Central memory CD8-positive, alpha-beta T cell (primary cell): ENCODE data around the gene RUNDC1.
"Not testable (repeated sequence)": the region's sequence is repeated elsewhere in the genome, so short reads cannot be mapped to it uniquely, and the experiment has no call there.

Experiments
- ATAC-seq: fragments of 150-1000 bp; cut with Tn5 transposase; replicated peaks from 2 replicates; pipeline ENCODE4 v1.10.0; 2022; ENCODE audit warnings: mild to moderate bottlenecking, moderate FRiP score, moderate number of reproducible peaks; ENCODE audit not compliant: poor library complexity, severe bottlenecking; ENCODE audit errors: extremely low read depth
- DNase-seq, 2 donors: peaks; one replicate each; pipeline ENCODE4 v3.0.0; 2021; ENCODE audit warnings: low spot score in 2 of 2
- H3K27ac Mint-ChIP-seq: one replicate; pipeline ENCODE4 v1.8.0; 2022; ENCODE audit warnings: low read depth, mild to moderate bottlenecking, moderate library complexity, mixed read lengths
- H3K27me3 Mint-ChIP-seq: one replicate; pipeline ENCODE4 v1.8.0; 2022; ENCODE audit warnings: mixed read lengths
- H3K36me3 Mint-ChIP-seq: one replicate; pipeline ENCODE4 v1.8.0; 2022; ENCODE audit warnings: mild to moderate bottlenecking, moderate library complexity, mixed read lengths; ENCODE audit not compliant: insufficient read depth
- H3K4me1 Mint-ChIP-seq: one replicate; pipeline ENCODE4 v1.8.0; 2022; ENCODE audit warnings: mixed read lengths
- H3K4me3 Mint-ChIP-seq: one replicate; pipeline ENCODE4 v1.8.0; 2022; ENCODE audit warnings: mild to moderate bottlenecking, moderate library complexity, mixed read lengths
- H3K9me3 Mint-ChIP-seq: one replicate; pipeline ENCODE4 v1.8.0; 2022; ENCODE audit warnings: mixed read lengths

RUNDC1 gene

DNA sequence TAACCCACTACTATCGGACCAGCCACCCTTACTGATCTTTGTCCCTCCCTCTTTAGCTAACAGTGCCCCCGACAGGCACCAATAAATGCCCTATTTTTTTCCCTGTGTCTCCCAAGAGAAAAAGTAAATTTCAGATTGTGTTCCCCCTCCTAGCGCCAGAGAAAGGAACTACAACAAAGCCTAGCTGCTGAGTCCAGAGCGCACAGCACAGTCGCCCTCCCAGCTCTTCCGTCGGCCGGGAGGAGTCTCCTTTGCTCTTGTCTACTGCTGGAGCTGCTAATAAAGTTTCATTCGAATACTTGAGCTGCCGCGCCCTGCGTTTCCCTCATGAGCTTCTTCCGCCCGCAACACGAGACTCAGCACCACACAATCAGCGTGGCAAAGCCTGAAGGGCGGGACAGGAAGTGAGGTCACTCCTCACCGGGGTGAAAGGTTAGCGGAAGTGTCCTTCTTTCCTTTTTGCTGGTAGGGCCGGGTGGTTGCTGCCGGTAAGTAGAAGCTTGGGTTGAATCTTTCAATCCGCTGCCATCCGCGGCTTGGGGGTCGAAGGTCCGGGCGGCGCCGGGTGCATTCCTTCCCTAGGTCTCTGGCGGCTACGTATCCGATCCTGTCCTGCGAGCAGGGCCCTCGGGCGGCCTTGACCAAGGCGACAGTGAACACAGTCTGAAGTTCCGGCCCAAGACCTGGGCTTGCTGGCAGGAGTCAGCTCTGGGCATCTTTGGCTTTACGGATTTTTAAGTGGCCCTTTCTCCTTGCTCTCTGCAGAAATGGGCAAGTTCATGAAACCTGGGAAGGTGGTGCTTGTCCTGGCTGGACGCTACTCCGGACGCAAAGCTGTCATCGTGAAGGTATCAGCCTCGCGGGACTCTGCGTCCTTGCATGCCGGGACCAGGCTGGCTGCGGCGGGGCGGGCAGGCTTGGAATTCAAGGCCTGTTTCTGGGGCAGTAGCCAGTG is 17.9 kb downstream of the RUNDC1 start, which contains the start of gene RPL27:
RPL27 (plus strand) TSS at position 436 of the 955 bp plus-strand sequence; CDS start at position 768, 332 bp downstream.
- Mint-ChIP-seq H3K27ac (peak within 1 kb of the TSS; percentile 98), H3K9me3 (no peaks in the 10 kb centered on the region), H3K4me3 (peak within 1 kb of the TSS; percentile 91), H3K36me3 (peaks cover 40% of the 10 kb centered on the region), H3K27me3 (no peaks in the 10 kb centered on the region), H3K4me1 (peaks cover 20% of the 10 kb centered on the region)
- peak; percentile 96 to 98 for DNase-seq
- peak; percentile 97 for ATAC-seq

DNA sequence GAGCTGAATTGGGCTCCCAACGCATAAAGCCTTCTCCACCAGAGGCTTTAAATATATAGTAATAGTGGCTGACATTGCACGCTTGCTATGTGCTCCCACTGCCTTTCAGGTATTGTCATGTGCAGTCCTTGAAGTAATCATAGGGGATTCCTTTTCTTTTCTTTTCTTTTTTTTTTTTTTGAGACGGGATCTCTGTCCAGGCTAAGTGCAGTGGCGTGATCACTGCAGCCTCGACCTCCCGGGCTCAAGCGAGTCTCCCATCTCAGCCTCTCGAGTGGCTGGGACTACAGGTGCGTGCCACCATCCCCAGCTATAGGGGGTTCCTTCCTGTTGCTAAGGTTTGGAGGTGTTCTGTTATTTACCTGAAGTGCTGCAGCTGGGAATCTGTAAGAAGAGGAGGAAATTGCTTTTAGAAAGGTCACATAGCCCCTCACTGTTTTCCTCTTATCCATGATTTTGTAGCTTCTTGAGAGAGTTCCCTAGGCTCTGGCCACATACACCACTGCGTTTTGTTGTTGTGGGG is 18.7 kb downstream of the RUNDC1 start:
- ATAC-seq (no peak), DNase-seq (no peak)
- peak overlapping the region; percentile 91 for H3K4me3 Mint-ChIP-seq
- no peaks in the 10 kb centered on the region for H3K27me3 Mint-ChIP-seq
- H3K36me3 Mint-ChIP-seq, result peaks cover 47% of the 10 kb centered on the region
- H3K9me3 Mint-ChIP-seq, result no peaks in the 10 kb centered on the region
- peaks cover 20% of the 10 kb centered on the region for H3K4me1 Mint-ChIP-seq
- H3K27ac Mint-ChIP-seq, result peak overlapping the region; percentile 98

DNA sequence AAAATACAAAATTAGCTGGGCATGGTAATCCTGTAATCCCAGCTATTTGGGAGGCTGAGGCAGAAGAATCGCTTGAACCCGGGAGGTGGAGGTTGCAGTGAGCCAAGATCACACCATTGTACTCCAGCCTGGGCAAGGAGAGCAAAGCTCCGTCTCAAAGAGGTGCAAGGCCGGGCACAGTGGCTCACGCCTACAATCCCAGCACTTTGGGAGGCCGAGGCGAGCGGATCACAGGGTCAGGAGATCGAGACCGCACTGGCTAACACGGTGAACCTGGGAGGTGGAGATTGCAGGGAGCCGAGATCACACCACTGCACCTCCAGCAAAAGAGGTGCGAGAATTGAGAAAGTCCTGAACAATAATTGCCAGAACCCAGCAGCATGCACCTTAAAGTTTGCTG is 20.5 kb downstream of the RUNDC1 start:
- DNase-seq, H3K4me3 Mint-ChIP-seq, H3K9me3 Mint-ChIP-seq, H3K27me3 Mint-ChIP-seq, ATAC-seq: not testable (repeated sequence)
- peak overlapping the region; percentile 83 for H3K27ac Mint-ChIP-seq
- peaks cover 53% of the 10 kb centered on the region for H3K36me3 Mint-ChIP-seq
- peaks cover 20% of the 10 kb centered on the region for H3K4me1 Mint-ChIP-seq

DNA sequence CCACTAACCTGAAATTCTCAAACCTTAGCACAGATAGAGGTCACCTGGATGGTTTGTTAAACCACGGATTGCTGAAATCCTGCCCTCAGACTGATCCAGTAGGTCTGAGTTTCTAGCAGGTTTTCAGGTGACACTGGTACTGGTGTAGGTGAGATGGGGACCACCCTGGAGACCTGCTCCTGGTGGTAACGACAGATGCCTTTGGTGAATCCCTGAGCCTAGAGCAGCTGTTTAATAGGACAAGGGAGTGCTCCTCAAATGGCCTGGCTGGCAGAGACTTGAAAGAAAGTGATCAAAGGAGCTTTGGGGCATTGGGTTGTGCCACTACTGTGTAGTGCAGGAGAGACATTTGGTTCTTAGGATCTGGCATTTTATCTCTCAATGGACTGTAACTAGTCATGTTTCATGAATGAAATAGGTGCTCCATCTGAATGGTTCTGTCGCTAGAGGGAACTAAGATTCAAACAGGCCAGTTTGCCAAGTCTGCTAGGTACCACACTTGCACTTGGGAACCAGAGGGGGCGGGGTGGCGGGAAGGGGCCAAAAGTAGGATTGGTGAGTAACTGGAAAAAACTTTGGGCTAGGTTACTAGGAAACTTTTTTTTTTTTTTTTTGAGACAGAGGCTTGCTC is 23.3 kb downstream of the RUNDC1 start:
- peaks cover 50% of the 10 kb centered on the region for H3K36me3 Mint-ChIP-seq
- H3K4me3 Mint-ChIP-seq, result no peak overlapping the region
- no peak for ATAC-seq
- H3K4me1 Mint-ChIP-seq, result peaks cover 18% of the 10 kb centered on the region
- no peak for DNase-seq
- no peaks in the 10 kb centered on the region for H3K9me3 Mint-ChIP-seq
- H3K27ac Mint-ChIP-seq, result no peak overlapping the region
- no peaks in the 10 kb centered on the region for H3K27me3 Mint-ChIP-seq

DNA sequence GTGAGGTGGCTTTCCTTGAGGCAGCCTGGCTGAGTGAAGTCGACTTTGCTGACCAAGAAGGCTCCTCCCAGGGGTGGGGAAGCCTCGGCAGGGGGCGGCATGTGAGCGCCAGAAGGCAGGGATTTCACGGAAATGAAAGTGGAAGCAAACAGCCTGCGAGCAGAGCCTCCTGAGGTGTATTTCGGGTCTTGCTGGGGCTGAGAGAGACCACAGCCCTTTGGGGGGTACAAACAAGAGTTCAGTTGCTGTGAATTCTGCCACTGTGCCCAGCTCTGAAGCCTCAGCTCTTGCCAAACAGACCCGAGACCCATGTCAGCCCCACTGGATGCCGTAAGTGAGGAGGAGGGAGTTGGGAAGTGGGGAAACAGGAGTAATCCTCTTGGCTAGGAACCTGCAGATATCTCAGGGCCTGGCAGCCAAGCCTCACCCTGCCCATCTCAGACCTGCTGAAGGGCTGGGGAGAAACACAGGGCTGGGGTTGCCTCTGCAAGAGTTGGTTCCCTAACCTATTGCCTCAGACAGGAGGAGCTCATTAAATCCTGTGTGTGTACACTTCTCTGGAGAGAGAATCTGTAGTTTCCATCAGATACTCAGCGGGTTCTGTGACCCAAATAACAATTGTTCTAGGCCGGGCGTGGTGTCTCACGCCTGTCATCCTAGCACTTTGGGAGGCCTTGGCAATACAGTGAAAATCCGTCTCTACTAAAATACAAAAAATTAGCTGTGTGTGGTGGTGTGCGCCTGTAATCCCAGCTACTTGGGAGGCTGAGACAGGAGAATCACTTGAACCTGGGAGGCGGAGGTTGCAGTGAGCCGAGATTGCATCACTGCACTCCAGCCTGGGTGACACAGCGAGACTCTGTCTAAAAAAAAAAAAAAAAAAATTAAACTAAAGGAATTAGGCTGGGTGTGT is 26.5 kb downstream of the RUNDC1 start, which contains the start of gene IFI35:
IFI35 (plus strand) TSS at position 146 of the 913 bp plus-strand sequence; CDS start at position 310, 164 bp downstream.
- Mint-ChIP-seq H3K9me3 (no peaks in the 10 kb centered on the region), H3K27me3 (no peaks in the 10 kb centered on the region), H3K4me1 (peaks cover 16% of the 10 kb centered on the region), H3K36me3 (peaks cover 32% of the 10 kb centered on the region), H3K27ac (peak within 1 kb of the TSS; percentile 96), H3K4me3 (peak within 1 kb of the TSS; percentile 100)
- DNase-seq (peak; percentile 66 to 72), ATAC-seq (peak; percentile 98)

DNA sequence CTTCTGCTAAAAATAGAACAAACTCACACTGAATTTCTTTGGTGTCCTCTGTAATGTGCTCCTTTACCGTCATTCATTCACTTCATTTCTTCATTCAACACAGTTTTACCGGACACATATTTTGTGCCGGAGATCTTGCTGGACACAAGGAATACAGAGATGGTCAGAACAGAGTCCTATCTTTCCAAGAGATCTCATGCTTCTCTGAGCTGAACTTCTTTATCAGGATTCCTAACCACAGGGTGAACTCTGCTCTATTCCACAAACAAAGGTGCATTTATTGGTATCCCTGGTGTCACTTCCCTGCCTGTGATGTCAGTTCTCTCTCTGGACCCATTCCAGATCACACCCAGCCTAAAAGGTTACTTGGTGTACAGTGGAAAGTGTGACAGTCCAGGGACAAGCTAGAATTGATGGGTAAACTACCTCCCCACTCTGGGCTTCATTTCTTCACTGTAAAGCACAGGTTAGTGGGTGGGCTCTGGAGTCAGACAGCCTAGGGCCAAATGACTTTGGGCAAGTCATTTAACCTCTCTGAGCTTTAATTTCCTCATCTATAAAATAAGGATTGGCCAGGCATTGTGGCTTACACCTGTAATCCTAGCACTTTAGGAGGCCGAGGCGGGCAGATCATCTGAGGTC is 30.4 kb downstream of the RUNDC1 start:
- no peaks in the 10 kb centered on the region for H3K27me3 Mint-ChIP-seq
- peaks cover 19% of the 10 kb centered on the region for H3K36me3 Mint-ChIP-seq
- no peak overlapping the region for H3K4me3 Mint-ChIP-seq
- DNase-seq, result no peak
- ATAC-seq, result no peak
- H3K4me1 Mint-ChIP-seq, result peaks cover 16% of the 10 kb centered on the region
- H3K27ac Mint-ChIP-seq, result no peak overlapping the region
- no peaks in the 10 kb centered on the region for H3K9me3 Mint-ChIP-seq

DNA sequence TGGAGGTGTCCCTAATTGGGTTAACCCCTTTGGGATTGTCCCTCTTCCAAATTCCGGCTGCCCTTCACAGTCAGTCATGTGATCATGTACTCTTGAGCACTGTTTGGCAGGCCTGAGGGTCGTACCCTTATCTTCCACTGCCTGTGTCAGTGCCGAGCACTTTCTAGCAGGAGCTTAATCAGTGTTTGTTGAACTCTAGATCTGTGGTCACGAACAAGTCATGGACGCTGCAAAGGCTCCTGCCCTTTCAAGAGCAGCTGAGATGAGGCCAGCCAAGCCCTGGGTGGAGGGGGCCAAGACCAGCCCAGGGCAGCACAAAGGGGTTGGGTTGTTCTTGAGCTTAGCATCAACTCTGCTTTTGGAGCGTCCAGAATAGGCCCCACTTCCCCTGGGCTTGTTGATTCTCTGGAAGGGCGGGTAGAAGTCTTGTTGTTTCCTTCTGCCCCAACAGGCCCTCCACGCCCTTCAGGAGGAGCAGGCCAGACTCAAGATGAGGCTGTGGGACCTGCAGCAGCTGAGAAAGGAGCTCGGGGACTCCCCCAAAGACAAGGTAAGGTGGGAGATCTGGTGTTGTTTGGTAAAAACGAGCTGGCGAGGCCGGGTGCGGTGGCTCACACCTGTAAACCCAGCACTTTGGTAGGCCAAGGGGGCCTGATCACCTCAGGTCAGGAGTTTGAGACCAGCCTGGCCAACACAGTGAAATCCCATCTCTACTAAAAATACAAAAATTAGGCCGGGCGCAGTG is 31.5 kb downstream of the RUNDC1 start:
- Mint-ChIP-seq H3K27me3 (no peaks in the 10 kb centered on the region), H3K9me3 (no peaks in the 10 kb centered on the region), H3K4me1 (peaks cover 10% of the 10 kb centered on the region), H3K36me3 (peaks cover 16% of the 10 kb centered on the region), H3K4me3 (no peak overlapping the region), H3K27ac (no peak overlapping the region)
- ATAC-seq, result no peak
- DNase-seq, result no peak

DNA sequence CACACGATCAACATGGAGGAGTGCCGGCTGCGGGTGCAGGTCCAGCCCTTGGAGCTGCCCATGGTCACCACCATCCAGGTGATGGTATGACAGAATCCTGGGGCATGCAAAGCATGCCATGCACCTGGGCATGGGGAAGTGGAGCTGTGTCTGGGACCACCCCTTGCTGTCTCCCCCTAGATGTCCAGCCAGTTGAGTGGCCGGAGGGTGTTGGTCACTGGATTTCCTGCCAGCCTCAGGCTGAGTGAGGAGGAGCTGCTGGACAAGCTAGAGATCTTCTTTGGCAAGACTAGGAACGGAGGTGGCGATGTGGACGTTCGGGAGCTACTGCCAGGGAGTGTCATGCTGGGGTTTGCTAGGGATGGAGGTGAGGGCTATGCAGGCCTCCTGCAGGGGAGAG is 32.9 kb downstream of the RUNDC1 start:
- H3K36me3 Mint-ChIP-seq, result peaks cover 16% of the 10 kb centered on the region
- no peak overlapping the region for H3K27ac Mint-ChIP-seq
- no peak overlapping the region for H3K4me3 Mint-ChIP-seq
- no peak for ATAC-seq
- no peak for DNase-seq
- no peaks in the 10 kb centered on the region for H3K9me3 Mint-ChIP-seq
- no peaks in the 10 kb centered on the region for H3K27me3 Mint-ChIP-seq
- H3K4me1 Mint-ChIP-seq, result peaks cover 9% of the 10 kb centered on the region

DNA sequence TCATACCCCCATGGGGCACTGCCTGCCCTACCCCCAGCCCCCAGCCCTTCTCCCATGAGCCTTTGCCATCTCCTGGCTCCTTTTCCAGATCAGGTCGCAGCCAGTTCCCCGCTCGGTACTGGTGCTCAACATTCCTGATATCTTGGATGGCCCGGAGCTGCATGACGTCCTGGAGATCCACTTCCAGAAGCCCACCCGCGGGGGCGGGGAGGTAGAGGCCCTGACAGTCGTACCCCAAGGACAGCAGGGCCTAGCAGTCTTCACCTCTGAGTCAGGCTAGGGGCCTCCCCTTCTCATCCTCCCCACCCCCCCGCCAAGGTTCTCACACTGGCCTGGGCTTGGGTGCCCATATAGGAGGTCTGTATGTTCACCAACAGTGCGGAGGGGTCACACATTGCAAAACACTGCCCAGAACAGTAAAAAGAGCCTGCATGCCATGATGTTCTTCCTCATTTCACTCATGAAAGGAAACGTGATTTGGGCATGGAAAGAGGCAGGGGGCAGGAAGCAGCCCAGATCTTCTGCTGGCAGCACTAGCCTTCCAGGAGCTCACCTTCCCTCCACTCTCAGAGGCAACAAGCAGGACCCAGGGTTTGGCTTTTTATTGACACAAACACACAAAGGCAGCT is 33.8 kb downstream of the RUNDC1 start:
- ATAC-seq (no peak), DNase-seq (no peak)
- Mint-ChIP-seq H3K36me3 (peaks cover 18% of the 10 kb centered on the region), H3K4me1 (peaks cover 9% of the 10 kb centered on the region), H3K27me3 (no peaks in the 10 kb centered on the region), H3K4me3 (no peak overlapping the region), H3K9me3 (no peaks in the 10 kb centered on the region), H3K27ac (no peak overlapping the region)

DNA sequence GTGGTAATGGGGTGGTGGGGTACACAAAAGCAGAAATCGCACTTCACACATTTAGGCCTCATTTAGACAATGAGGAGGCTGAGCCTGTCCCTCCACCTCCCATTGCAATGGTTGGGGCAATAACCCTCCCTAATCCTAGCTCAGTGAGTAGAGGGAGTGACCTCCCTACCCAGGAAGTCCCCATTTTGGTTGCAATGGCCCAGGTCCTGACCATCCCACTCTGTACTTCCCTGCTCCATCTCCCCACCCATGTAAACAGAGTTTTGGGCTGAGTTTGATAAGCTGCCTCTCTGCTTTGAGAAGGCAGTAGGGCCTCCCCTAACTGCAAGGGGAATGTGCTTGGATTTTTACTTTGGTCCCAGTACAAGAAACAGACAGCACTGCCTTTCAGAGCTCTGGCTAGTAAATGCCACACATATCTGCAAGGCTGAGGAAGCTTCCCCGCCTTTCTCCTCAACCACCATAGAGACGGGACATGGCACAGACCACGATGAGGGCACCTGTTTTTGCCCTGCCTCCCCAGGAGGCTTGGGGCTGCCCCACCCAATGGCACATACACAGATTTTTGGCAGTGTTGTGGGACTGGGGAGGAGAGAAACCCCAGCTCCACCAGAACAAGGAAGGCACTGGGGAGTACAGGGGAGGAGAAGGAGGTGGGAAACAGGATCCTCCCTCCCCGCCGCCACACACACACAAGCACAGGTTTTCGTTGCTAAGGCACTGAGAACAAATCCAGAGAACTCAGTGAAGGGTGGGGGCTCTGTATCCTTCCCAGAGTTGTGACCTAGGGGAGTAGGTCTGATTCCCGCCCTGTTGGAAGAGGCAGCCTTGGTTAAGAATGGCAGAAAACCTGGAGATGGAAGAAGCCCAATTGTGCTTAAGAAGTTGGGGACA is 34.5 kb downstream of the RUNDC1 start:
- H3K4me1 Mint-ChIP-seq, result peaks cover 16% of the 10 kb centered on the region
- peaks cover 20% of the 10 kb centered on the region for H3K36me3 Mint-ChIP-seq
- H3K27me3 Mint-ChIP-seq, result no peaks in the 10 kb centered on the region
- no peak for DNase-seq
- peak overlapping the region; percentile 20 for H3K27ac Mint-ChIP-seq
- ATAC-seq, result no peak
- no peaks in the 10 kb centered on the region for H3K9me3 Mint-ChIP-seq
- no peak overlapping the region for H3K4me3 Mint-ChIP-seq
